Suppressor macrophage treated with lipopolysaccharide for 4 hours (primary cell): Measurements from ENCODE around the gene RAB31.

Source experiments
- DNase-seq: peaks from one replicate; pipeline ENCODE4 v3.0.0-alpha.2; 2020

Gene RAB31

DNA sequence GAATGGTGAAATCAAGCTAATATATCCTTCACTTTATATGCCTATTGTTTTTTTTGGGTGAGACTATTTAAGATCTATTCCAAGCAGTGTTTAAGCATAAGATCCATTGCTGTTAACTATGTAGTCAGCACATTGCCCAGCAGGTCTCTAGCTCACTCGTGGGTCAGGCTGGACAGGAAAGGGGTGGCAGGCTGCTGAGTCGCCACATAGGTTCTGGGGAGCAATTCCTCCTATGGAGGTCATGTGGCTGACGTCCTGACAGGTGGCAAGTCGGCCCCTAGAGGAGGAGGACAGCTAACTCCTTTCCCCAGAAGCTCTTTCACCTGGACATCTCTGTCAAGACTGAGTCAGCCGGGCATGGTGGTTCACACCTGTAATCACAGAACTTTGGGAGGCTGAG lies 13.9 kb upstream of the RAB31 start:
- DNase-seq = no peak

DNA sequence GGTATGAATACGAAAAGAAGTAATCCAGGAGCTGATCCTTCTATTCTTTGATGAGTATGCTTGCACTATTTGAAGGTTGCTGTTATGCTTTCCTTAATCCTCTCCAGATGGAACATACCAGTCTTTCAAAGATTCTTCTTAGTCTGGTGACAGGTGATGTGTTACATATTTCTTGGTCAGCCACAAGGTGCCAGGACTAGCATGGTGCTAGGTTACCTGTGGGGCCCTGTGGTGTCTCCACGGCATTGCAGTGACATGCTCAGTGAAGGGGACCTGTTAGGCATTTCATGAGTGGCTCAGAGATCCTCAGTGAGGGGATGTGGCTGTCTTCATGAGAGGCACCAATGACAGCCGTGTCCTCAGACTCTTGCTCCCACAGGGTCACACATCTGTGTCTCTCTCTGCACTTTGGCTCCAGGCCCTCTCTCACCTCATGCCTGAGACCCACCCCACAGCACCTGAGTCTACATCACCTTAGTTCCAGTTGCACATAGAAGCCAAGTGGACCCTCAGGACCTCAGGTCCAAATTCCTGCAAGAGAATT lies 13.1 kb upstream of the RAB31 start:
- no peak for DNase-seq

GRCh38 chr18:9695605-9696004 lies 12.5 kb upstream of the RAB31 start:
- DNase-seq = no peak

DNA sequence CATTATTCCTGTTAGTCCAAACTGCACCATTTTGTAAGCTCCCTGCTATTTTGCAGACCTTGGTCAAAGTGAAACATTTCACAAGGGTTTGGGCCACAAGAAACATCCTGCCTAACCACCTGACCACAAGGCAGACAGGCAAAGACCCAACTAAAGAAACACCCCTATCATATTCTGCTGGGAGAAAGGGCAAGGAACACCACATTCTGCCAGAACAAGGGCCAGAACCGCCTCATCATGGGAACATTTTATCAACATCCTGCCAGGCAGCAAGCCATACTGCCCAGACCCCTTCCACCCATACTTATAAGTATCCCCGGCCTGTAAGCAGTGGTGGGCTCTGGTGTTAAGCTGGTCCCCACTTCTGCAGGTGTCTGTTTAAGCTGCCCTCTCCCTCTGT lies 12.0 kb upstream of the RAB31 start:
- DNase-seq = no peak

GRCh38 chr18:9696701-9697100 lies 11.4 kb upstream of the RAB31 start:
- no peak for DNase-seq

- DNase-seq = no peak
Measured at GRCh38 chr18:9697121-9697520, 11.0 kb upstream of the RAB31 start.

- no peak for DNase-seq
Measured at GRCh38 chr18:9698497-9698896, 9.6 kb upstream of the RAB31 start.

DNA sequence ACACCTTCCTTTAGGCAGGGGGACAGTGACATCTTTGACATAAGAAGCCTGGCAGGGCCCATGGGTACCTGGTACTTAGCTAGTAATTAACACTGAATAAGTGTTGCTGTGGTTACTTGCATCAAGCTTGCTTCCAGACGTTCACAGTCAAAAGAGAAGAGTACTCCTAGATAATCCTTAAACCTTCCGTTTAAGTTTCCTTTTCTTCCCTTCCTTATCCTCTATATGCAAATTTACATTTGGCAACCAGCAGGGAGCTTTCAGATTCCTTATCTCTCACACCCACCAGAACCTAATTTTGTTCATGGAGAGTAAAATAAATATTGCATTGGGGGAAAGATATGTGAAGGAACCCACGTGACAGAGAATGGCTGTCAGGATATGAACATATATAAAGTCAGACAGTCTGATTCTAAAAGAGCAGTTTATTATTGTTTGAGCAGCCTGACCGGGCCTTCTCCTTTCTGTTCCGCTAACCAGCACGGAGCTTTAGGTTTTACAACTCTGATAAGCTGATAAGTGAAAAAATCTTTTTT lies 7.8 kb upstream of the RAB31 start:
- peak; percentile 70 for DNase-seq

DNA sequence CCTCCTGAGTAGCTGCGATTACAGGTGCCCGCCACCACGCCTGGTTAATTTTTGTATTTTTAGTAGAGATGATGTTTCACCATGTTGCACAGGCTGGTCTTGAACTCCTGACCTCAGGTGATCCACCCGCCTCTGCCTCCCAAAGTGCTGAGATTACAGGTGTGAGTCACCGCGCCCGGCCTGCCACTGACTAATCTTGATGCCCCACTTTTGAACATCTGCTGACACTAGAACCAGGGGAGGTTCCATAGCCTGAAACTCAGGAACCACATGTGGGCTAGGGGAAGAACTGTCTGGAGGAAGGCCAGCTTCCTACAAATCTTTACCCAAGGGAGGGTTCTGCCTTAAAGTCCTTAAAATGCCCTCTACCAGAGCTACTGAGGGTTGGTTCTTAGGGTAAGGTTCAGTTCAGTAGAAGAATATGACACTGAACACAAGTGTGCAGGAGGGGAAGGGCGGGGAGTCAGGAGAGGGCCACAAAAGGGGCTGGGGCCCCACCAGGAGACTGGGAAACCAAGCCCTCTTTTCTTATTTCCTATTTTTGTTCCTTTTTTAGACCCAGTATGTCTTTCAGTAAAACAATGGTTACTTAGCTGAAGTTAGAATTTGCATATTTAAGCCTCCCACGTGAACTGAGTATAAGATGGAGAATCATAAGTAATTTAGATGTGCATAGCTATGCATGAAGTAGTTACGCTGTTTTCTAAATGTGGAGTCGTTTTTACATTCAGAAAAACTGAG lies 6.3 kb upstream of the RAB31 start:
- DNase-seq = peak; percentile 63

GRCh38 chr18:9704233-9705118 lies 3.6 kb upstream of the RAB31 start:
- DNase-seq = no peak

DNA sequence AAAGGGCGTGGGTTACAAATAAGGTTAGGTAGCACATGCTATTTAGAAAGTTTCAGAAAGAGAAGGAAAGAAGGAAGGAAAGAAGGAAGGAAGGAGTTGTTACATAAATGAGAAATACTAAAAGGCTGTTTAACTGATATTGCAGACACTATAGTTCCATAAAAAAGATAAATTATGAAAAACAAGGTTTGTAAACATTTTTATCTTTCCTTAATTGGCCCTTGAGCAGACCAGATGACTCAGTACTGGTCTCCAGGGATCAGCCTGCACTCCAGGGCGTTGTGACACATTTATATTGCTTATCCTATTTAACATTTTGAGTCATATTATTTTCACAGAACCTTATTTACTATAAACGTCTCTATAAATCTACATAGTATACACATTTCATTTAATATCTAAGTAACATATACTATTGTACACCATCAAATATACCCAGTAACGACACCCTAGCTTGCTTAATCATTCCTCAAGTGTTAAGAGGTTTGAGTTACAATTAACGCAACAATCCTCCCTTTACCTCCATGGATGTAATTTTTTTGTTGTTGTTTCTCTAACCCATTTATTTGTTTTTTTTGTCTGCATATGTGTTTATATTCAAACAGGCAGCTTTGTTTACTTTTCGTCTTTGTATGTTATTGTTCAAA lies 2.8 kb upstream of the RAB31 start:
- DNase-seq = peak; percentile 53

DNA sequence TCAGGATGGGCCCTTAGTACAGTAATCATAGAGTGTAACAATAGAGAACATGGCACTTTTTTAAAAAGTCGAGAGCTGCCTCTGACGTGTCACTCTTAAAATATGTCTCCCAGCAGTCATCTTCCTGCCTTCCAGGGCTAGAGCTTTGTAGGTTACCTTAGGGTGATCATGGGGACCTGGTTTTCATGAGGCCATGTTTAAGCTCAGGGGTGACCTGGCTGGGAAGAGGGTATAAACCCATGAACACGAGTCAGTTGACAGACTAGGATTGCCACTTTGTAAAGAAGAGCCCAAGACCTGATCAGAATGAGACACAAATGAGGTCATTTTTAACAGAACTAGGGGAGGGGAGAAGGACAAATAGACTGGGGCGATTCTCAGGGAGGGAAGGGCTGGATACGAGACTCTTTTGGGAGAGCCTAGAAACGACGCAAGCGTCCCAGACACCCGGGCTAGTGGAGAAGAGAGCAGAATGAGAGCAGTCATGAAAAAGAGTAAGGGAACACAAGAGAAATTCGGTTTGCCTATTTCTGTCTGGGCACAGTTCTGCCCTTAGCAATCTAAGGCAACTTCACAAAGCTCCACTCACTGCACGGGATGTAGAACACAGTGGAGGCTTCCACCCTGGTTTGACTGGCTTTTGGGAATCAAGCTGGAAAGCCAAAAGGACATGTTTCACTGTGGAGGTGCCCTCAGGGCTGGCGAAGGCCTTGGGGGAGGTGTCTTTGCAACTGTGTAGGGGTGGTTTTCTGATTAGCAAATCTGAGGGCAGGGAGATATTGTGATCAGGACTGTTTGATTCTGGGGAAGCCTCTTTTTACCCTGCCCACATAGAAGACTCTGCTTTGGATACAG lies 1.8 kb upstream of the RAB31 start:
- DNase-seq = no peak

DNA sequence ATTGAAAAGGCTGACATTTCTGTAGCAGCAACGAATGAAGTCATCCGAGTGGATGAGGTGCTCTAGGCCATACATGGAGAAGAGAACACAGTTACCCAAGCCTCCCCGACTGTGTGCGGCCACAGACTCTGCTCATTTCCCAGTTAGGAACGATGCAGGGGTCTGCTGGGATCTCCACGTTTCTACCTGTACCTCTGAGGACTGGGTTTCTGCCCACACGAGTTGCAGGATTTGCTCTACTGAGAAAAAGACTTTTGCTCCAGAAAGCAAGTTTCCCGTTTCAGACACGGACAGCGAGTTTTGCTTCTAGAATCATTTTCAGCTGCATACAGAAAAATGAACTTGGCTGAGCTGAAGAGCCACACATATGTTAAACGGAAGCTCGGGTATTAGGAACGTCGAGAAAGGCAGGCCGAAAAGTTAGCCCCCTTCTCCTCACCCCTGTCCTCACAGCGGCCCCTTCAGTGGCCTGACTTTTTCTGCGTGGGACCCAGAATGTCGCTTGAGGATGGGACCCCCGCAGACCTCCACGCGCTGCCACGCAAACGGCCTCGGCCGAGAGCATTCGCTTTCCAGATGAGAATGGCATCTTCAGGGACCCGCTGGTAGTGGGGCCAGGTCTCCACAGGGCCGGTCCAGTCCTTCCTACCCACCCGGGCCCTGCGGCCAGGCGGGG lies 582 bp upstream of the RAB31 start:
- DNase-seq = peak; percentile 46

GRCh38 chr18:9708434-9709303 lies 568 bp downstream of the RAB31 start:
- DNase-seq = peak; percentile 61

DNA sequence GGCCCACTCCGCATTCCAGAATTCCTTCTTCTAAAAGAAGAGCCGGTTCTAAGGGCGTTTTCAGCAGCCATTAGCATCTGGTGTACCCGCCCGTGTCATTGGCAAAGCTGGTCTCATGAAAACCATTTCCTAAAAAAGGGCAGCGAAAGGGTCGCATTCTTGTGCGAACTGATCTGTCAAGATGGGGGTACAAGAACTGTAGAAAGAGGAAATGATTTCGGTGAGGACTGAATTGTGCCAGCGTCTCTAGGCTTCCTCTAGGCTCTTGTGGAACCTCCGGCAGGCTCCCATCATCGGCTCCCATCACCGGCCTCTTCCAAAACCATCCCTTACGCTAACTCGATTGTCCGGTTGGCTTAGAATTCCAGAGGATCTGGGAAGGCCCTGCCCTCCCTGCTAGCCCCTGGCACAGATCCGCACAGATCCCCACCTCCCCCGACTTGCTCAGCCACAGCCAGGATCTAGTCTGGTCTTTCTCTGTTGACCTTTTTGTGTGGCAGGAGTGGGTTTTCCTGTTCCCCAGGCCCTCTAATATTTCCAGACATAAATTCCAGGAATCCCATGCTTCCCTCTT lies 1.3 kb downstream of the RAB31 start:
- peak; percentile 53 for DNase-seq

DNA sequence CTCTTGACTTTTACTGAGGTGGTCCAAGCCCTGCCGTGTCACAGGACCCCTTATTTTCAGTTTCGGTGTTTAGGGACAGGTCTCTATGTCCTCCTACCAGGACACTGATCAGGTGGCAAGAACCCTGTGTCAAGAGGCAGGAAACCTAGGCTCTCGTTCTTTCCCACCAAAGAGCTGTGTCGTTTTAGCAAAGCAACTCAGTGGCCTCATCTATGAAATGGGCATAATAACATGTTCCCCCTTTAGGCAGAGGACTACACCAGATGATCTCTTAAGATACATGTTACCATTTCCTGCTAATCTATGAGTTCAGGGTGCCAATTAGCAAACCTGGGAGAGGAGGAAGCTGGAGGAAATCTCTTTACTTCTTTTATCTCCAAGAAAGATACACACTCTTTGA lies 1.9 kb downstream of the RAB31 start:
- no peak for DNase-seq

DNA sequence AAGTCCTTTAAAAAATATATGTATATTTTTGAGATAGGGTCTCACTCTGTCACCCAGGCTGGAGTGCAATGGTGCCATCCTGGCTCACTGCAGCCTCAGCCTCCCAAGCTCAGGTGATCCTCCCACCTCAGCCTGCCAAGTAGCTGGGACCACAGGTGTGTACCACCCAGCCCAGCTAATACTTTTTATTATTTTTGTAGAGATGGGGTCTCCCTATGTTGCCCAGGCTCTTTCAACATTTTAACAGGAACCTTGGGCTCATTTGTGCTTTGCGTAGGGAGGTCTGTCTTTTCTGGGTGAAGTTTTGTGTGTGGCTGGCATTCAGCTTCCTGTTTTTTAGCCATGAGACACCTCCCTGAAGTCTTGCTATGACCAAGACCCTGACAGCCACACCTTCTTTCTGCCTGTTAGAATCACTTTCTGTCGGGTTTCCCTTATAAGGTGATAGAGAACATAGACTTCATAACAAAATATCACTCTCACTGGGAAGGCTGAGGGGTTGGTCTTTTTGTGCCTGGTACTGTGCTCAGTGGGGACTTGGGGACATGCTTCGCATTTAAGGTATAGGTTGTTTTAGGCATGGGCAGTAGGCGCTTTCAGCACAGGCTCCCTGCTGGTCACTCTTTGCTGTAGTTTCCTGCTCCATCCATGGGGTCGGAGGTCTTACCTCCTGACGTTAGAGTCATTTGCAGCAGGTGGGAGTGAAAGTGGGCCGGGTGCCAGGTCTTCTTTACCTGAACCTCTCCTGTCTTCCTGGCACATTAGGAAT lies 3.4 kb downstream of the RAB31 start:
- peak; percentile 87 for DNase-seq

DNA sequence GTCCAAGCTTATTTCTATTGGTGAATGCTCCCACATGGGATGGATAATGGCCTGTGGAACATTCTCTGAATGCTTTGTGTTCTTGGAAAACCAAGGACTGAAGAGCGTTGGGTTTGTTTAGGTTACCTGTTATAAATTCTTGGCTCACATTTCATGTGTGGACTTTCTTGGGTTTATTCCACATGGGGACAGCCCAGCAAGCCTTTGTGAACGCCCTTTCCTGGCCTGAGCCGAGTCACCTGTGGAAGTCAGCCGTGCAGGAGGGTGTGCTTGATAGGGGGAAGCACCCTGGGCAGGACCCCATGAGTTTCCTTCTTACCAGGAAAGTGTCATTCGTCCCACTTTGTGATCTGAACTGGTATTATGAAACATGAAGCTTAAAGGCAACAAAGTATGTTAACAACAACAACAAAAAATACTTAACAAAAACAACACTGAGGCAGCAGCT lies 4.1 kb downstream of the RAB31 start:
- DNase-seq = no peak

- peak; percentile 73 for DNase-seq
Measured at GRCh38 chr18:9712611-9713010, 4.5 kb downstream of the RAB31 start.
